Esophagus squamous epithelium (tissue), 5 donors: ENCODE results near the gene RBFOX2. TPM values are rescaled to one million over a fixed set of nuclear protein-coding genes. Genes with fewer than 3 reads are reported as not detected.

Experiments used
- DNase-seq: peaks from one replicate; lab custom pipeline; 2025; lab: John Stamatoyannopoulos, UW
- H3K27ac ChIP-seq, 4 donors: fragments of 200-600 bp; sonication (generic); one replicate each; pipeline ENCODE4 v1.5.1; 2016 to 2019; ENCODE audit warnings: mild to moderate bottlenecking in 1 of 4
- H3K27me3 ChIP-seq, 4 donors: fragments of 200-600 bp; sonication (generic); 1 replicate in 3 of 4; 2 replicates in 1 of 4; pipeline versions ENCODE4 v1.5.1 to v1.6.0; 2017 to 2021; ENCODE audit warnings: antibody characterized with exemption in 1 of 4
- H3K36me3 ChIP-seq, 3 donors: fragments of 200-600 bp; sonication (generic); one replicate each; pipeline ENCODE4 v1.5.1; 2016 to 2019
- H3K4me1 ChIP-seq, 3 donors: fragments of 200-600 bp; sonication (generic); one replicate each; pipeline ENCODE4 v1.5.1; 2017 to 2019
- H3K4me3 ChIP-seq, 4 donors: fragments of 200-600 bp; sonication (generic); 1 replicate in 3 of 4; 2 replicates in 1 of 4; pipeline ENCODE4 v1.5.1; 2016 to 2019; ENCODE audit warnings: mild to moderate bottlenecking in 2 of 4, moderate library complexity in 1 of 4
- H3K9me3 ChIP-seq, 3 donors: fragments of 200-600 bp; sonication (generic); one replicate each; pipeline ENCODE4 v1.5.1; 2016 to 2019
- POLR2A ChIP-seq, 4 donors: fragments of 450-650 bp; IDR thresholded peaks; one replicate each; pipeline ENCODE4 v1.6.1; 2017; ENCODE audit warnings: antibody characterized with exemption in 4 of 4, mild to moderate bottlenecking in 4 of 4, moderate library complexity in 3 of 4
- WGBS, 2 donors: methylation state at CpG; one replicate each; pipeline ENCODE4 v1.1.5; 2018; 5-methylcytosine and 5-hydroxymethylcytosine counted together
- intact Hi-C: fragments of 100-400 bp; cut with DNase I; formaldehyde crosslinking; loops from one replicate; pipeline ENCODE4 v1.15.0; 2022
- total RNA-seq, 4 donors: library from RNA; depleted of rRNA; stranded (reverse); fragments of >200 nt; gene quantifications; one replicate each; pipeline ENCODE4 v1.1.0, GENCODE V29; 2016
- TF ChIP-seq, protein P1 (sequence below), 6 experiments: fragments of 450-650 bp in 4 of 6; fragments of 200-600 bp in 2 of 6; sonication (generic) in 2 of 6; IDR thresholded peaks; one replicate each; pipeline ENCODE4 v1.5.1; 2016 to 2019; ENCODE audit warnings: antibody characterized with exemption in 6 of 6, mild to moderate bottlenecking in 4 of 6, moderate library complexity in 4 of 6
- donor health status: DM: yes; HTN: yes; CAD: no.

Gene RBFOX2
- total RNA-seq, 4 donors from 2014 or later: 33.3 to 69.6 (median 46.3) TPM

DNA sequence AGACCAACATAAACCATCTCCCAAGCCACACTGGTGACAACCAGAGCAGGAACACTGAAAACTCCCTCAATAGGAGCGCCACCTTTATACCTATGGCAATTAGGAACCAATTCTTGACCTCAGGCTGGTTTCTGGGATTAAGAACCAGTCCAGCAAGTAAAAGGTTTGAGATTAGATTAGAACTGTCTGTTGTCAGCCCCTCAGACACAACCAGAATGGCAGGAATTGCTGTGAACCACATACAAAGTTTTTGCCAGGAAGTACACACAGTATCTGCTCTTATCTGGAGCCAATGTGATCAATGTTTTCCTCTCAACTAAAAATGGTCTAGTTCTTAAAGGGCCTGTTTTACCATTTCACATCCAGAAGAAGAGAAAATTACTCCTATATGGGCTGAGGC is 55.2 kb downstream of the RBFOX2 start:
- no peak for DNase-seq
- H3K4me3 ChIP-seq: peak overlapping the region in 1 of 4 donors; percentile 5
- H3K9me3 ChIP-seq: no peaks in the 10 kb centered on the region
- WGBS, 2 donors: 73 to 79% methylated on average over 1 of the region's 1 CpG
- intact Hi-C loops: no loop called here
- no peaks in the 10 kb centered on the region for H3K36me3 ChIP-seq
- TF ChIP-seq, protein P1, sequence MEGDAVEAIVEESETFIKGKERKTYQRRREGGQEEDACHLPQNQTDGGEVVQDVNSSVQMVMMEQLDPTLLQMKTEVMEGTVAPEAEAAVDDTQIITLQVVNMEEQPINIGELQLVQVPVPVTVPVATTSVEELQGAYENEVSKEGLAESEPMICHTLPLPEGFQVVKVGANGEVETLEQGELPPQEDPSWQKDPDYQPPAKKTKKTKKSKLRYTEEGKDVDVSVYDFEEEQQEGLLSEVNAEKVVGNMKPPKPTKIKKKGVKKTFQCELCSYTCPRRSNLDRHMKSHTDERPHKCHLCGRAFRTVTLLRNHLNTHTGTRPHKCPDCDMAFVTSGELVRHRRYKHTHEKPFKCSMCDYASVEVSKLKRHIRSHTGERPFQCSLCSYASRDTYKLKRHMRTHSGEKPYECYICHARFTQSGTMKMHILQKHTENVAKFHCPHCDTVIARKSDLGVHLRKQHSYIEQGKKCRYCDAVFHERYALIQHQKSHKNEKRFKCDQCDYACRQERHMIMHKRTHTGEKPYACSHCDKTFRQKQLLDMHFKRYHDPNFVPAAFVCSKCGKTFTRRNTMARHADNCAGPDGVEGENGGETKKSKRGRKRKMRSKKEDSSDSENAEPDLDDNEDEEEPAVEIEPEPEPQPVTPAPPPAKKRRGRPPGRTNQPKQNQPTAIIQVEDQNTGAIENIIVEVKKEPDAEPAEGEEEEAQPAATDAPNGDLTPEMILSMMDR (IDR thresholded peaks at IDR 0.05): no peak
- TF ChIP-seq POLR2A (IDR thresholded peaks at IDR 0.05): no peak
- H3K27me3 ChIP-seq: no peaks in the 10 kb centered on the region
- peaks cover 6 to 72% (median 29%) of the 10 kb centered on the region in 3 donors for H3K4me1 ChIP-seq
- peak overlapping the region; percentile 36 to 85 (median 82) for H3K27ac ChIP-seq

DNA sequence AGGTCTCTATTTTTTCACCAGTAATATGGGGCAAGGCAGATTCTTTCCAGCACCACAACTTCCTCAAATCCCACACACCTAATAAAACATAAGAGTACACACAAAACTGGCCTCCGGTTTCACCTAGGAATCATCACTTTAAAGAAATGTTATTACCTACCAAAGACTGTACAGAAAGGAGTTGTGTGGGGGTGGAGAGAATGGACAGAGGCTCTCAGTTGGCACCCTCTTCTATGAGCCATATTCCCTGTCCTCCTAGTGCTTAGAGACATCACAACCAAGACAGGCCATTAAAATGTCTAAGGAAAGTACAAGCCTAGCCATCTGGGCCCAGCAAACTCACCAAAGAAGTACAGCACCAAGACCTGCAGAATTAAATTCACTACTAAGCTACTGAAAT is 56.1 kb downstream of the RBFOX2 start:
- WGBS, 2 donors: 82 to 85% methylated on average over 1 of the region's 1 CpG
- no peaks in the 10 kb centered on the region for H3K9me3 ChIP-seq
- H3K4me3 ChIP-seq: no peak overlapping the region
- TF ChIP-seq, protein P1 (IDR thresholded peaks at IDR 0.05): no peak
- TF ChIP-seq POLR2A (IDR thresholded peaks at IDR 0.05): no peak
- H3K27ac ChIP-seq: peak overlapping the region in 3 of 4 donors; percentile 49 to 85 (median 85)
- H3K27me3 ChIP-seq: no peaks in the 10 kb centered on the region
- peaks cover 6 to 74% (median 29%) of the 10 kb centered on the region in 3 donors for H3K4me1 ChIP-seq
- H3K36me3 ChIP-seq: no peaks in the 10 kb centered on the region
- intact Hi-C loops: no loop called here
- DNase-seq: no peak

DNA sequence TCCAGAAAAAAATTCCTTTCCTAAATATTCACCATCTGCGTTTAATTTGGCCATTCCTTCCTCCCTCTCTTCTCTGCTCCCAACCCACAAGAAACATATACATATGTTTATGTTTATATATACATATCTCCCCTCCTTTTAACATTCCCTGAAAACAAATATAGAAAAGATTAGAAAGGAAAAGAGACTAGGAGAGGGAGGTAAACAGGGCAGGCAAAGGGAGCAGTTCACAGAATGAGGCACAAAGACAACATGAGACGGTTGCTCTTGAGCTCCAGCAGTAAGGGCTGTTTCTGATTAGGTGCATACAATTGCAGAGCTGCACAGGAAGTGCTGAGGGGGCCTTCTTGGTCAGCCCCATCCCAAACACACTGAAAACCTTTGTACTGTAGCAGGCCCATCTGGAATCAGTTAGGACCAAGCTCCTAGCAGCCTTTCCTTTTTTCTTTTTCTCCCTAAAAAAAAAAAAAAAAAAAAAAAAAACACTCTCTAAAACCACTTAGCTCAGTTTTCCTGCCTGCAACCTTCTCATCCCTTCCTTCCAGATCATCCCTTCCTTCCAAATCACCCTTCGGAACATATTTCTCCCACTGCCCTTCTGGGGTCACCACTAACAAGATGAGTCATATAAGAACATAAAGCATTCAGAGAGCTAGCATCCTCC is 57.0 kb downstream of the RBFOX2 start:
- no peak overlapping the region for H3K4me3 ChIP-seq
- peaks cover 6 to 74% (median 29%) of the 10 kb centered on the region in 3 donors for H3K4me1 ChIP-seq
- H3K27ac ChIP-seq: peak overlapping the region in 3 of 4 donors; percentile 44 to 85 (median 85)
- H3K36me3 ChIP-seq: no peaks in the 10 kb centered on the region
- no peaks in the 10 kb centered on the region for H3K9me3 ChIP-seq
- no peak for DNase-seq
- WGBS, 2 donors: 52 to 60% methylated on average over 3 of the region's 3 CpGs
- H3K27me3 ChIP-seq: no peaks in the 10 kb centered on the region
- TF ChIP-seq, protein P1 (IDR thresholded peaks at IDR 0.05): no peak
- TF ChIP-seq POLR2A (IDR thresholded peaks at IDR 0.05): no peak
- intact Hi-C loops: no loop called here

DNA sequence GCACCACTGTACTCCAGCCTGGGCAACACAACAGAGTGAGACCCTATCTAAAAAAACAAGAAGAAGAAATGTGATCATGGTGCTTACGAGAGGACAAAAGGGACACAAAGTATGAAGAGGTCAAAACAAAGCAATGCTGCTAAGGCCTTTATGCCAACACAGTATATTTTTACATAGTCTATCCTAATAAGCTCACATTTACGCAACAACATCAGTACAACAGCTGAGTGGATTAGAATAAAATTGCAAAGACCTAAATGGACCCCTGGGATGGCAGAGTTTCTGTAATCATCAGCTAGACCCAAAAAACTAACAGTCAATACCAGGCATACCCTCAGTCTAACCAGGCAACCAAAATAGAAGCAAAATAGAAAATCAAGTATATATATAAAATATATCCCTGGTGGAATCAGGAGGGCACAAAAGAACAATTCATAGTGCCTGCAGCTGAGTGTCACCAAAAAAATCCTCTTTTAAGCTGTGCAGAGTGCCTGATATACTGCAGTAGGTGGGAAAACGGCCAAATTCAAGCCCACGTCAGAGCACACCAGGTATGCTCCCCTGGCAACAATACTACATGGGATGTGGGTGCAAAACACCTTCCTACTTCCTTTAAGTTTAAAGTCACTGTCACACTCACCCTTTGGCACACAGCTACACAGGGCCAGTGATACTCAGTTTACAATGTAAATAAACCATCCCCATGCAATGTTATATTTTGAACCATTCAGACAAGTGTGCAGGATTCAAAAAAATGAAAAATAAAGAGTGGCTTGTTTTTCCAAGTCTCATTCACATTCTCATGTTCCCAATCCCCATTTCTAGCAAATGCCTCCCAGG is 57.8 kb downstream of the RBFOX2 start:
- no peaks in the 10 kb centered on the region for H3K9me3 ChIP-seq

More for the DNA sequence above, 57.8 kb downstream of the RBFOX2 start:
- H3K27ac ChIP-seq: peak overlapping the region in 3 of 4 donors; percentile 44 to 85 (median 85)
- no peaks in the 10 kb centered on the region for H3K36me3 ChIP-seq
- H3K4me3 ChIP-seq: no peak overlapping the region
- intact Hi-C loops: no loop called here
- TF ChIP-seq, protein P1 (IDR thresholded peaks at IDR 0.05): no peak
- no peak for TF ChIP-seq POLR2A (IDR thresholded peaks at IDR 0.05)
- peaks cover 6 to 69% (median 29%) of the 10 kb centered on the region in 3 donors for H3K4me1 ChIP-seq
- 62 to 81% methylated on average over 4 of the region's 4 CpGs for WGBS, 2 donors
- H3K27me3 ChIP-seq: no peaks in the 10 kb centered on the region
- no peak for DNase-seq
